OCI-LY1 (cell line): ENCODE data around the gene ISCA1.

Source experiments
- H2AFZ ChIP-seq: fragments of 200-600 bp; sonication (generic), shearing (Covaris generic); 2 replicates; pipeline ENCODE4 v1.6.0; 2014; ENCODE audit warnings: antibody characterized with exemption, mild to moderate bottlenecking, low read length
- H3F3A ChIP-seq: fragments of 200-600 bp; sonication (generic), shearing (Covaris generic); 2 replicates; pipeline ENCODE4 v1.6.0; 2014; ENCODE audit warnings: mild to moderate bottlenecking, antibody characterized with exemption, low read length, moderate library complexity; ENCODE audit not compliant: insufficient read depth
- H3K27ac ChIP-seq: fragments of 200-600 bp; sonication (generic); 2 replicates; pipeline ENCODE4 v1.5.1; 2014; ENCODE audit warnings: low read length, mixed run types, mild to moderate bottlenecking, low read depth; ENCODE audit not compliant: poor library complexity, severe bottlenecking
- H3K27me3 ChIP-seq: fragments of 200-600 bp; sonication (generic); 2 replicates; pipeline ENCODE4 v1.6.0; 2014; ENCODE audit warnings: antibody characterized with exemption, mild to moderate bottlenecking, low read length, moderate library complexity; ENCODE audit not compliant: insufficient read depth
- H3K36me3 ChIP-seq: fragments of 200-600 bp; sonication (generic); 2 replicates; pipeline ENCODE4 v1.6.1; 2014; ENCODE audit warnings: mild to moderate bottlenecking, antibody characterized with exemption, low read length, moderate library complexity, mixed read lengths; ENCODE audit not compliant: insufficient read depth
- H3K4me1 ChIP-seq: fragments of 200-600 bp; sonication (generic); 2 replicates; pipeline ENCODE4 v1.5.1; 2014; ENCODE audit warnings: mild to moderate bottlenecking, low read length, moderate library complexity; ENCODE audit not compliant: insufficient read depth, severe bottlenecking
- H3K4me2 ChIP-seq: fragments of 200-600 bp; sonication (generic), shearing (Covaris generic); 2 replicates; pipeline ENCODE4 v1.6.1; 2014; ENCODE audit warnings: low read length
- H3K4me3 ChIP-seq: fragments of 200-600 bp; sonication (generic); 2 replicates; pipeline ENCODE4 v1.5.1; 2014; ENCODE audit warnings: low read length, low read depth, mild to moderate bottlenecking, mixed read lengths; ENCODE audit not compliant: poor library complexity, severe bottlenecking
- H3K79me2 ChIP-seq: fragments of 200-600 bp; shearing (Covaris generic); 2 replicates; pipeline ENCODE4 v1.6.1; 2016; ENCODE audit warnings: mixed run types, low read length, mixed read lengths; ENCODE audit not compliant: insufficient read depth
- H3K9ac ChIP-seq: fragments of 200-600 bp; sonication (generic), shearing (Covaris generic); 2 replicates; pipeline ENCODE4 v1.6.1; 2014; ENCODE audit warnings: mild to moderate bottlenecking, low read length, mixed read lengths
- H3K9me2 ChIP-seq: fragments of 200-600 bp; sonication (generic), shearing (Covaris generic); 2 replicates; pipeline ENCODE4 v1.6.1; 2014; ENCODE audit warnings: low read depth, mild to moderate bottlenecking, low read length, mixed read lengths
- H3K9me3 ChIP-seq: fragments of 200-600 bp; shearing (Covaris generic); 2 replicates; pipeline ENCODE4 v1.6.1; 2014; ENCODE audit warnings: low read length, mixed read lengths
- H4K20me1 ChIP-seq: fragments of 200-600 bp; sonication (generic), shearing (Covaris generic); 2 replicates; pipeline ENCODE4 v1.6.0; 2016; ENCODE audit warnings: mild to moderate bottlenecking, low read length; ENCODE audit not compliant: insufficient read depth
- EZH2 ChIP-seq: fragments of 200-600 bp; sonication (generic), shearing (Covaris generic); IDR thresholded peaks from 2 replicates; pipeline ENCODE4 v1.8.0; 2017; ENCODE audit warnings: borderline replicate concordance, mixed run types, mild to moderate bottlenecking, antibody characterized with exemption, low read length, moderate library complexity, mixed read lengths
- TF ChIP-seq, protein P1 (sequence below): fragments of 200-600 bp; sonication (generic), shearing (Covaris generic); IDR thresholded peaks from 2 replicates; pipeline ENCODE4 v1.5.1; 2017; ENCODE audit warnings: mild to moderate bottlenecking, antibody characterized with exemption, low read length, moderate library complexity, mixed read lengths

Gene ISCA1

DNA sequence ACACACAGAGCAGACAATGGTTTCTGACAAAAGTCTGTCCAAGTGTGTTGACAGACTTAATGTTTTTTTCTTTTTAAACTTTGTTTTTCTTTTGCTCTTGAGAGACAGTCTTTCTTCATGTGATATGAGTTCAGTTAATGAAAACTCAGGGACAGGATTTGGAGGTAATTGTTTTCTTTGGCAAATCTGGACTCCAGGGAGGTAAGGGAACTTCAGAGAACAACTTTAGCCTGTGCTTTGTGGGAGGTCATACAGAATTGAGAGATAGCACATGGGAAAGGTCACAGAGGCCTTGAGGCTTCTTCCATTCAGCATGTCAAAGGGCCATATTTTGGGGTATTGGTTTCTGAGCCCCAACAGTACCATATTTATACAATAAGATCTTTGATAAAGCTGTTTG lies 32.2 kb downstream of the ISCA1 start:
- no peak for TF ChIP-seq EZH2
- TF ChIP-seq, protein P1, sequence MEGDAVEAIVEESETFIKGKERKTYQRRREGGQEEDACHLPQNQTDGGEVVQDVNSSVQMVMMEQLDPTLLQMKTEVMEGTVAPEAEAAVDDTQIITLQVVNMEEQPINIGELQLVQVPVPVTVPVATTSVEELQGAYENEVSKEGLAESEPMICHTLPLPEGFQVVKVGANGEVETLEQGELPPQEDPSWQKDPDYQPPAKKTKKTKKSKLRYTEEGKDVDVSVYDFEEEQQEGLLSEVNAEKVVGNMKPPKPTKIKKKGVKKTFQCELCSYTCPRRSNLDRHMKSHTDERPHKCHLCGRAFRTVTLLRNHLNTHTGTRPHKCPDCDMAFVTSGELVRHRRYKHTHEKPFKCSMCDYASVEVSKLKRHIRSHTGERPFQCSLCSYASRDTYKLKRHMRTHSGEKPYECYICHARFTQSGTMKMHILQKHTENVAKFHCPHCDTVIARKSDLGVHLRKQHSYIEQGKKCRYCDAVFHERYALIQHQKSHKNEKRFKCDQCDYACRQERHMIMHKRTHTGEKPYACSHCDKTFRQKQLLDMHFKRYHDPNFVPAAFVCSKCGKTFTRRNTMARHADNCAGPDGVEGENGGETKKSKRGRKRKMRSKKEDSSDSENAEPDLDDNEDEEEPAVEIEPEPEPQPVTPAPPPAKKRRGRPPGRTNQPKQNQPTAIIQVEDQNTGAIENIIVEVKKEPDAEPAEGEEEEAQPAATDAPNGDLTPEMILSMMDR, result no peak

GRCh38 chr9:86248746-86249145 lies 33.6 kb downstream of the ISCA1 start:
- Histone ChIP-seq H3K79me2 (no peaks in the 10 kb centered on the region), H3K4me3 (no peak overlapping the region), H3K36me3 (no peaks in the 10 kb centered on the region), H3K4me2 (no peak overlapping the region), H3K9ac (no peak overlapping the region), H2AFZ (no peak overlapping the region), H3K4me1 (no peaks in the 10 kb centered on the region), H3K9me3 (peaks cover 6% of the 10 kb centered on the region; the same call in 1 of the 2 replicates), H3F3A (no peaks in the 10 kb centered on the region), H3K9me2 (no peaks in the 10 kb centered on the region), H3K27ac (no peak overlapping the region), H3K27me3 (no peaks in the 10 kb centered on the region), H4K20me1 (no peaks in the 10 kb centered on the region)
- TF ChIP-seq, protein P1, result no peak
- TF ChIP-seq EZH2, result no peak

More for the DNA sequence above, 32.2 kb downstream of the ISCA1 start:
- H4K20me1 ChIP-seq, result no peaks in the 10 kb centered on the region
- no peak overlapping the region for H3K4me3 ChIP-seq
- no peak overlapping the region for H3K4me2 ChIP-seq
- H3K27ac ChIP-seq, result no peak overlapping the region
- no peaks in the 10 kb centered on the region for H3K36me3 ChIP-seq
- H3K9me2 ChIP-seq, result no peaks in the 10 kb centered on the region
- no peaks in the 10 kb centered on the region for H3K27me3 ChIP-seq
- H3K9ac ChIP-seq, result no peak overlapping the region
- no peaks in the 10 kb centered on the region for H3K79me2 ChIP-seq
- H3F3A ChIP-seq, result no peaks in the 10 kb centered on the region
- peaks cover 6% of the 10 kb centered on the region; the same call in 1 of the 2 replicates for H3K9me3 ChIP-seq
- H3K4me1 ChIP-seq, result no peaks in the 10 kb centered on the region
- H2AFZ ChIP-seq, result no peak overlapping the region

DNA sequence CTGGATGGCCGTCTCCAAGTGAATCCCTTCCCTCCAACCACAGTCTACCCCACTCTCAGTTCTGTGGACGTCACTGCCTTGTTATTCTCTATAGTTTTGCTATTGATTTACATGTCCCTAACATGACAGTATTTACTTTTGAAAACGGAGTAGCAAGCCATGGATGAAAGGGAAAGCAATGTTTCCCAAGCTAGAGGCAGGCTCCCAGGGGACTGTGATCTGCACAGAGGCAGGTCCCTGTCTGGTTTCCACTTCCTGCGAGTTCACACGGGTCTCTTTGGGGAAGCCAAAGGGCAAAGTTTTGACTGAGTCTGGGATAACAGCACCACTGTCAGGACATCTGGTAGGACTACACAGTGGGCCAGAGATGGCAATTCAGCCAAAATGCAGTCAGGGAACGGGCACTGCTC lies 35.6 kb downstream of the ISCA1 start:
- Histone ChIP-seq H3K9ac (no peak overlapping the region), H3K9me2 (no peaks in the 10 kb centered on the region), H3K4me3 (no peak overlapping the region), H4K20me1 (no peaks in the 10 kb centered on the region), H3K4me1 (no peaks in the 10 kb centered on the region), H3K79me2 (no peaks in the 10 kb centered on the region), H3F3A (no peaks in the 10 kb centered on the region), H2AFZ (no peak overlapping the region), H3K27ac (no peak overlapping the region), H3K4me2 (no peak overlapping the region), H3K36me3 (no peaks in the 10 kb centered on the region), H3K27me3 (no peaks in the 10 kb centered on the region), H3K9me3 (no peaks in the 10 kb centered on the region)
- TF ChIP-seq, protein P1, result no peak
- TF ChIP-seq EZH2, result no peak
